Parathyroid adenoma (tissue), 2 donors: ENCODE measurements around the gene DCTN4.

ENCODE experiments used
- H2AFZ ChIP-seq: fragments of 300-600 bp; sonication (generic); one replicate; pipeline ENCODE4 v1.7.0; 2017; ENCODE audit warnings: antibody characterized with exemption, mild to moderate bottlenecking
- H3K27ac ChIP-seq: fragments of 300-600 bp; sonication (generic); one replicate; pipeline ENCODE4 v1.7.0; 2017
- H3K27me3 ChIP-seq: fragments of 300-600 bp; sonication (generic); one replicate; pipeline ENCODE4 v1.7.0; 2017; ENCODE audit warnings: low read length; ENCODE audit not compliant: control insufficient read depth, insufficient read depth
- H3K36me3 ChIP-seq: fragments of 300-600 bp; sonication (generic); one replicate; pipeline ENCODE4 v1.7.0; 2017; ENCODE audit warnings: low read length; ENCODE audit not compliant: control insufficient read depth, insufficient read depth
- H3K4me1 ChIP-seq: fragments of 300-600 bp; sonication (generic); one replicate; pipeline ENCODE4 v1.7.0; 2017; ENCODE audit warnings: control low read depth
- H3K4me2 ChIP-seq: fragments of 300-600 bp; sonication (generic); one replicate; pipeline ENCODE4 v1.7.0; 2017; ENCODE audit warnings: low read length
- H3K4me3 ChIP-seq: fragments of 300-600 bp; sonication (generic); one replicate; pipeline ENCODE4 v1.7.0; 2017; ENCODE audit warnings: low read depth, low read length
- H3K79me2 ChIP-seq: fragments of 300-600 bp; sonication (generic); one replicate; pipeline ENCODE4 v1.7.0; 2017; ENCODE audit warnings: control low read depth
- H3K9ac ChIP-seq: fragments of 300-600 bp; sonication (generic); one replicate; pipeline ENCODE4 v1.7.0; 2017; ENCODE audit warnings: mild to moderate bottlenecking
- H3K9me3 ChIP-seq: fragments of 300-600 bp; sonication (generic); one replicate; pipeline ENCODE4 v1.7.0; 2017; ENCODE audit warnings: low read length; ENCODE audit not compliant: control insufficient read depth
- CTCF ChIP-seq: fragments of 300-600 bp; sonication (generic); IDR thresholded peaks from one replicate; pipeline ENCODE4 v1.7.0; 2017; ENCODE audit warnings: antibody characterized with exemption, mild to moderate bottlenecking
- donor health status: primary hyperparathyroidism.

DCTN4 gene

GRCh38 chr5:150661086-150661485, 97.7 kb downstream of the DCTN4 start, which contains the start of gene MYOZ3:
TSS of gene MYOZ3 (plus strand) at chr5:150661251. CDS start at chr5:150662942, 1,691 bp downstream.
- Histone ChIP-seq H3K4me1 (peaks cover 13% of the 10 kb centered on the region), H3K9me3 (no peaks in the 10 kb centered on the region), H3K9ac (no peak within 1 kb of the TSS), H2AFZ (peak within 1 kb of the TSS; percentile 48), H3K79me2 (no peaks in the 10 kb centered on the region), H3K4me2 (no peak within 1 kb of the TSS), H3K4me3 (no peak within 1 kb of the TSS), H3K27ac (no peak within 1 kb of the TSS), H3K27me3 (no peaks in the 10 kb centered on the region), H3K36me3 (no peaks in the 10 kb centered on the region)
- TF ChIP-seq CTCF, result no peak

DNA sequence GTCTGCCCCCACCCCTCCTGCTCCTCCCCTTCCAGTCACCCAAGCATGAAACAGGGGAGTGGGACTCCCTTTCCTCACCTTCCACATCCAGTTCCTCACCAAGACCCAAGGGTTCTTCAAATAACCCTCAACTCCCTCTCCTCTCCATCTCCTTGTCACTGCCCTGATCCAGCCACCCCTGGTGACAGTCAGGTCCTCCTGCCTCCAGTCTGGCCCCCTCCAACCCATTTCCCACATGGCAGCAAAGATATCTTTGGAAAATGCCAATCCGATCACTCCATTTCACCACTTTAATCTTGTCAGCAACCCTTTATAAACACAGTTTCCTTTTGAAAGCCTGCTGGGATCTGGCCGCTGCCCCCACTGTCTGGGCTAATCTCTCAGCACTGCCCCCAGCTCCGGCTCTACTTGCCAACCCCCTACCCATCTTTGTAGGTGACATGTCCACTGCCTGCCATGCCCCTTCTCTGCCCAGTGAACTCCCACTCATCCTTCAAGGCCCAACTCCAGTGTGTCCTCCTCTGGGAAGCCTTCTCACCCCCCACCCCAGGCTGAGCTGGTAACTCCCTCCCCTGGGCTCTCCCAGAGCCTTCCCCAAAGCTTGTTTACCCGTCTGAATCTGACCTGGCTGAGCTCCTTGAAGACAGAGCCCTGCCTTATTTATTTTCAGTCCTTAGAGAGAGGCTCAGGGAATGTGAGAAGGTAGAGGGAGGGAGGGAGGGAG, 98.5 kb downstream of the DCTN4 start:
- no peak overlapping the region for H3K27ac ChIP-seq
- no peak for TF ChIP-seq CTCF
- peak overlapping the region; percentile 48 for H2AFZ ChIP-seq
- no peaks in the 10 kb centered on the region for H3K36me3 ChIP-seq
- H3K9me3 ChIP-seq, result no peaks in the 10 kb centered on the region
- no peak overlapping the region for H3K9ac ChIP-seq
- H3K4me1 ChIP-seq, result peaks cover 13% of the 10 kb centered on the region
- H3K27me3 ChIP-seq, result no peaks in the 10 kb centered on the region
- H3K4me2 ChIP-seq, result no peak overlapping the region
- H3K4me3 ChIP-seq, result no peak overlapping the region
- H3K79me2 ChIP-seq, result no peaks in the 10 kb centered on the region

DNA sequence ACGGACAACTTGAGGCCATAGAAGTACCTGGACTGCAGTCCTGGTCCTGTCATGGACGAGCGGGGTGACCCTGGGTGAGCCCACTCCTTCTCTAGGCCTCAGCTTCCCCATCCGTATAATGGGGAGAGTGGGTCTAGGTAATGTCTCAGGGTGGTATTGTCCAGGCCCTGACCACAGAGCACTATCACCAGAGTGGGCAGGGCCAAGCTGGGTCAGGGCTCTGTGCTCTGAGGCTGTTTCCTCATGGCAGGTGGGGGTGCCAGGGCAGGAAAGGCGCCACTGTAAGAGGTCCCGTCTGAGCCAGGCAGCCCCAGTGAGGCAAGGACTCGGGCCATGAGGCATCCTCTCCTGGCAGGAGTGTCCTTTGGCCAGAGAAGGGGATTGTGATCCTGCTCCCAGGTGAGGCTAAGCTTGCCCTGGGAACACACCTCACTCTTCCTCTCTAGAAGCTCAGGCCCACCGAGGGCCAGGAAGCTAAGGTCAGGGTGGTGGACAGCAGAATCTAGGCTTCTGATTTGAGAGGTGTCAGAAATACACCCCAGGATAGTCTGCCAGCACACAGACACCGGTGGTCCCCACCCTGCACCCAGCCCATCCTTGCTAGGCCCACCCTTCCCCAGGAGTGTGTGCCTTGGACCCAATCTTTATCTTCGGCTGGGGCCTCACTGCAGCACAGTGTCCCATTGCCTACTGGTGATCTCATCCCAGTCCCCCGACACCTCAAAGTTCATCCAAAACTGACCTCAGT, 99.3 kb downstream of the DCTN4 start:
- Histone ChIP-seq H3K4me3 (no peak overlapping the region), H3K27me3 (no peaks in the 10 kb centered on the region), H2AFZ (no peak overlapping the region), H3K79me2 (no peaks in the 10 kb centered on the region), H3K9ac (no peak overlapping the region), H3K27ac (no peak overlapping the region), H3K36me3 (no peaks in the 10 kb centered on the region), H3K4me1 (peaks cover 13% of the 10 kb centered on the region), H3K9me3 (no peaks in the 10 kb centered on the region), H3K4me2 (no peak overlapping the region)
- TF ChIP-seq CTCF, result no peak

DNA sequence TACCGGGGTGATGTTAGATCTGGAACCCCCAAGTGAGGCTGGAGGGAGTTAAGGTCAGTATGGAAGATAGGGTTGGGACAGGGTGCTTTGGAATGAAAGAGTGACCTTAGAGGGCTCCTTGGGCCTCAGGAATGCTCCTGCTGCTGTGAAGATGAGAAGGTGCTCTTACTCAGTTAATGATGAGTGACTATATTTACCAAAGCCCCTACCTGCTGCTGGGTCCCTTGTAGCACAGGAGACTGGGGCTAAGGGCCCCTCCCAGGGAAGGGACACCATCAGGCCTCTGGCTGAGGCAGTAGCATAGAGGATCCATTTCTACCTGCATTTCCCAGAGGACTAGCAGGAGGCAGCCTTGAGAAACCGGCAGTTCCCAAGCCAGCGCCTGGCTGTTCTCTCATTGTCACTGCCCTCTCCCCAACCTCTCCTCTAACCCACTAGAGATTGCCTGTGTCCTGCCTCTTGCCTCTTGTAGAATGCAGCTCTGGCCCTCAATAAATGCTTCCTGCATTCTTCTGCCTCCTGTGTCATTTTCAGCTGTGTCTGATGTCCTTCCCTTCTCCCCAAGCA, 100.0 kb downstream of the DCTN4 start:
- Histone ChIP-seq H3K4me1 (peaks cover 13% of the 10 kb centered on the region), H3K27ac (no peak overlapping the region), H3K9ac (no peak overlapping the region), H2AFZ (no peak overlapping the region), H3K9me3 (no peaks in the 10 kb centered on the region), H3K27me3 (no peaks in the 10 kb centered on the region), H3K4me2 (no peak overlapping the region), H3K36me3 (no peaks in the 10 kb centered on the region), H3K4me3 (no peak overlapping the region), H3K79me2 (no peaks in the 10 kb centered on the region)
- TF ChIP-seq CTCF, result no peak
